HEK293T (cell line): Measurements from ENCODE around the gene CERS4.

ENCODE experiments used
- CTCF ChIA-PET: fragments of 350-600 bp; formaldehyde crosslinking; extraction: SDS; loops from one replicate; lab custom pipeline; 2021; ENCODE audit warnings: antibody characterized with exemption, inconsistent platforms; lab: Yijun Ruan, JAX
- POLR2A ChIA-PET: fragments of 350-600 bp; formaldehyde crosslinking; extraction: SDS; loops from one replicate; lab custom pipeline; 2020; ENCODE audit warnings: antibody characterized with exemption, inconsistent platforms; lab: Yijun Ruan, JAX
- DNase-seq: peaks from one replicate; pipeline ENCODE4 v3.0.0; 2012; ENCODE audit warnings: mixed read lengths; ENCODE audit errors: extremely low spot score
- ARNT ChIP-seq: fragments of 450-650 bp; IDR thresholded peaks from 2 replicates; pipeline ENCODE4 v1.6.1; 2017; ENCODE audit warnings: mild to moderate bottlenecking
- BHLHE40 ChIP-seq: fragments of 450-650 bp; IDR thresholded peaks from 2 replicates; pipeline ENCODE4 v1.6.1; 2016; ENCODE audit warnings: mild to moderate bottlenecking, moderate library complexity, borderline replicate concordance
- CTBP1 ChIP-seq: fragments of 450-650 bp; IDR thresholded peaks from 2 replicates; pipeline ENCODE4 v1.6.1; 2016; ENCODE audit warnings: borderline replicate concordance
- ELF4 ChIP-seq: fragments of 450-650 bp; IDR thresholded peaks from 2 replicates; pipeline ENCODE4 v1.6.1; 2017; ENCODE audit warnings: antibody characterized with exemption
- FOXA1 ChIP-seq: fragments of 450-650 bp; IDR thresholded peaks from 2 replicates; pipeline ENCODE4 v1.6.1; 2016; ENCODE audit warnings: mild to moderate bottlenecking
- FOXK2 ChIP-seq: fragments of 450-650 bp; IDR thresholded peaks from 2 replicates; pipeline ENCODE4 v1.6.1; 2016; ENCODE audit warnings: mild to moderate bottlenecking
- FOXM1 ChIP-seq: fragments of 450-650 bp; IDR thresholded peaks from 2 replicates; pipeline ENCODE4 v1.6.1; 2017; ENCODE audit warnings: mild to moderate bottlenecking, borderline replicate concordance
- HDGF ChIP-seq: fragments of 450-650 bp; IDR thresholded peaks from 2 replicates; pipeline ENCODE4 v1.6.1; 2017; ENCODE audit warnings: antibody characterized with exemption, borderline replicate concordance
- L3MBTL2 ChIP-seq: fragments of 450-650 bp; conservative IDR thresholded peaks from 2 replicates; pipeline ENCODE4 v1.6.1; 2016; ENCODE audit warnings: mild to moderate bottlenecking
- LEF1 ChIP-seq: fragments of 450-650 bp; IDR thresholded peaks from 2 replicates; pipeline ENCODE4 v1.6.1; 2017; ENCODE audit warnings: mild to moderate bottlenecking, borderline replicate concordance
- NFRKB ChIP-seq: fragments of 450-650 bp; IDR thresholded peaks from 2 replicates; pipeline ENCODE4 v1.6.1; 2016; ENCODE audit warnings: mild to moderate bottlenecking, moderate library complexity
- SP1 ChIP-seq: fragments of 450-650 bp; IDR thresholded peaks from 2 replicates; pipeline ENCODE4 v1.6.1; 2017
- SUZ12 ChIP-seq: fragments of 450-650 bp; IDR thresholded peaks from 2 replicates; pipeline ENCODE4 v1.6.1; 2016; ENCODE audit warnings: mild to moderate bottlenecking
- TARDBP ChIP-seq: fragments of 450-650 bp; IDR thresholded peaks from 2 replicates; pipeline ENCODE4 v1.6.1; 2016
- ZNF384 ChIP-seq: fragments of 450-650 bp; IDR thresholded peaks from 2 replicates; pipeline ENCODE4 v1.6.1; 2016
- TF ChIP-seq, protein P1 (sequence below): fragments of 450-650 bp; IDR thresholded peaks from 2 replicates; pipeline ENCODE4 v1.6.1; 2016

Gene CERS4

DNA sequence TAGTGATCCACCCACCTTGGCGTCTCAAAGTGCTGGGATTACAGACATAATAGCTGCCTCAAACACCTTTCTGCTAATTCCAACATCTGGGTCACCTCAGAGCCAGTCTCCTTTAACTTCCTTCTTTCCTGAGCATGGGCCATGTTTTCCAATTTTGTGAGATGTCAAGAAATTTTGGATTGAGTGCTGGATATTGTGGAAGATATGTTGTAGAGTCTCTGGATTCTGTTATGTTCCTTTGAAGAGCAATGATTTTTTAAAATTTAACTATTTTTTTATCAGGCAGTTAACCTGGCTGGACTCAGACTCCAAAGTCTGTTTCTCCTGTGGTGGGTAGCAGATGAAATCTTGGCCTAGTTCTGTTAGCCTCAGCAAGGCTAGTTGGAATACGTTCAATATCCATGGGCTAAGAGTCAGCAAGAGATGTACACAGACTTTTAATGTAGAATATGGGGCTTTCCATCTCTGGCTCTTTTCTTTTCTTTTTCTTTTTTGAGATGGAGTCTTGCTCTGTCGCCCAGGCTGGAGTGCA lies 22.0 kb downstream of the CERS4 start:
- CTCF ChIA-PET, result no interaction called here
- TF ChIP-seq LEF1 (no peak), TARDBP (no peak), HDGF (no peak), ARNT (no peak)
- no peak for DNase-seq
- POLR2A ChIA-PET, result no interaction called here

DNA sequence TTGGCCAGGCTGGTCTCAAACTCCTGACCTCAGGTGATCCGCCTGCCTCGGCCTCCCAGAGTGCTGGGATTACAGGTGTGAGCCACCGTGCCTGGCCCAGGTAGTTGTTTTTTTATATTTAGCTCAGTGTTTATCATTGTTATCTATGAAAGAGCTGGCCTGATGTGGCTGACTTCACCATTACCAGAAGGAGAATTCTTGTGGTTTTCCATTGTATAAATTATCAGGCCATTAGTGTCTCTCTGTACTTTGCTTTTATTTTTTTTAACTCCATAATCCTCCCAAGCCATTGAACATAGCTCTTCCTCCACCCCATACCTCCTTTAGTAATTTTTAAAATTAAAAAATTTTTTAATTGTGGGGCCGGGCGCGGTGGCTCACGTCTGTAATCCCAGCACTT lies 24.2 kb downstream of the CERS4 start:
- ChIA-PET POLR2A (no interaction called here), CTCF (interaction anchor here (1.2 kb wide), 1 partner anchor 75 kb away, joined by 3 read pairs; no protein-coding TSS in a partner anchor)
- TF ChIP-seq HDGF (no peak), NFRKB (no peak), BHLHE40 (no peak), SP1 (no peak)
- TF ChIP-seq, protein P1, sequence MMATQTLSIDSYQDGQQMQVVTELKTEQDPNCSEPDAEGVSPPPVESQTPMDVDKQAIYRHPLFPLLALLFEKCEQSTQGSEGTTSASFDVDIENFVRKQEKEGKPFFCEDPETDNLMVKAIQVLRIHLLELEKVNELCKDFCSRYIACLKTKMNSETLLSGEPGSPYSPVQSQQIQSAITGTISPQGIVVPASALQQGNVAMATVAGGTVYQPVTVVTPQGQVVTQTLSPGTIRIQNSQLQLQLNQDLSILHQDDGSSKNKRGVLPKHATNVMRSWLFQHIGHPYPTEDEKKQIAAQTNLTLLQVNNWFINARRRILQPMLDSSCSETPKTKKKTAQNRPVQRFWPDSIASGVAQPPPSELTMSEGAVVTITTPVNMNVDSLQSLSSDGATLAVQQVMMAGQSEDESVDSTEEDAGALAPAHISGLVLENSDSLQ, result no peak
- DNase-seq, result no peak

DNA sequence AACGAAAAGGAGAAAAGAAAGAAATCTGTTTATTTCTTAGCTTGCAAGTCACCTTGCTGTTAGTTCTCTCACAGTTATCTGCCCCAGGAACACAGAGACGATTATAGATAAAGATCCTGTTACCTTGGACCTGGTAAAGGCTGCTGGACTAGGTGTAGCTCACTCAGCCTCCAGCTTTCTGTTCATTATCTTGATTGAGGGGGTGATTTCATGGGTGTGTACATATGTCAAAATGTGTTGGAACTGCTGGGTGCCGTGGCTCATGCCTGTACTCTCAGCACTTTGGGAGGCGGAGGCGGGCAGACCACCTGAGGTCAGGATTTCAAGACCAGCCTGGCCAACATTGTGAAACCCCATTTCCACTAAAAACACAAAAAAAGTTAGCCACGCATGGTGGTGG lies 27.9 kb downstream of the CERS4 start:
- no peak for TF ChIP-seq FOXK2
- no peak for TF ChIP-seq ZNF384
- no peak for TF ChIP-seq L3MBTL2
- no peak for TF ChIP-seq HDGF
- no peak for TF ChIP-seq CTBP1
- TF ChIP-seq LEF1, result no peak
- TF ChIP-seq TARDBP, result no peak
- no peak for TF ChIP-seq ELF4
- TF ChIP-seq, protein P1, result no peak
- no peak for TF ChIP-seq ARNT
- no peak for TF ChIP-seq SUZ12
- no peak for TF ChIP-seq SP1
- TF ChIP-seq FOXA1, result no peak
- TF ChIP-seq NFRKB, result no peak
- no peak for DNase-seq
- CTCF ChIA-PET, result no interaction called here
- POLR2A ChIA-PET, result interaction anchor here (1.0 kb wide), 1 partner anchor 26 kb away, joined by 3 read pairs; no protein-coding TSS in a partner anchor

DNA sequence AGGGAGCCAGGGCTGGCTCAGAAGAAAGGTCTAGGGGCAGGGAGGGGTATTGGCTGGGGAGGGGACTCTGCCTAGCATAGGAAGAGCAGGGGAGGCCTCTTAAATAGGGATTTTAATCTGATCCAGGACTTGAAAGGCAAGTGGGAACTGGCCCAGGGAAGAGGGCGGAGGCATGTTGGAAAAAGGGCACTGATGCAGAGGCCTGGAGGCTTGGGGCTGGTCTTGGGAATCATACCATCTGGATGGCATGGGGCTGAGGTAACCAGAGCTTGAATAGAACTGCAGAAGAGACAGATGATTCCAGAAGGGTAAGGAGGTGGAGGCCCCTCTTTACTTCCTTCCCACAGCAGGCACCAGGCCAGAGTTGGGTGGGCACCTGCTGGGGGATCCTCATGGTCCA lies 29.1 kb downstream of the CERS4 start:
- TF ChIP-seq NFRKB, result no peak
- TF ChIP-seq, protein P1, result no peak
- no peak for TF ChIP-seq ZNF384
- no peak for TF ChIP-seq CTBP1
- no peak for TF ChIP-seq FOXM1
- no peak for TF ChIP-seq SP1
- TF ChIP-seq BHLHE40, result no peak
- TF ChIP-seq LEF1, result no peak
- TF ChIP-seq L3MBTL2, result no peak
- TF ChIP-seq FOXK2, result no peak
- no peak for TF ChIP-seq TARDBP
- no peak for TF ChIP-seq ARNT
- no peak for TF ChIP-seq FOXA1
- POLR2A ChIA-PET, result no interaction called here
- no peak for DNase-seq
- CTCF ChIA-PET, result interaction anchor here (0.5 kb wide), 1 partner anchor 18 kb away, joined by 5 read pairs; no protein-coding TSS in a partner anchor

DNA sequence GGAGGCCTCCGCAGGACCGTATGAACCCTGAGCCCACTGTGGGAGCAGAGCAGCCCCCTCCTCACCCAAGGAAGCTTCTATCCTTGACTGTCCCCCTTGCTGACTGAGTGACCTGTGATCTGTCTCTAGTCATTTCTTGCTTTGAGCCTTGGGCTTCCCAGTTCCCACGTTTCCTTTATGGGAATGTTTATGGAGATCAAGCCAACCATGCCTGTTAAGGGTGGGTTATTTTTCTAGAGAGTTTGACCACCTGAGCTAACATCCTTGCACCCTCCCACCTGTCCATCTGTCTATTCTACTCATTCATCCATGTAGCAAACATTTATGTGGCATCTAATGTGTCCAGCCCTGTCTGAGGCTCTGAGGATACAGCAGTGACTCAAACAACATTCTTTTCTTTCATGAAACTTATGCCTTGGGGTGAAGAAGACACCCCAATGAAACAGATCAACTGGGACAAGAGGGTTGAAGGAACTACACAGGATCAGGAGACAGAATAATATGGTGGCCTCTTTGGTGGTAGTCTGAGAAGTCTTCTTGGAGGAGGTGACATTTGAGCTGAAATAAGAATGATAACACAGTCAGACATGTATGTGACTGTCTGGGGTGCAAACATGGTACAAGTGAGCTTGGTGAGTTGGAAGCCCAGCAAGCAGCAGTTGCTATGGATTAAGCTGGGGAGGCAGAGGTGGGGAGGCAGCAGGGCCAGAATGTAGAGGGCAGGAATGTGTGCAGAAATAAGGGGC lies 30.5 kb downstream of the CERS4 start:
- TF ChIP-seq FOXM1 (no peak), ELF4 (no peak), BHLHE40 (no peak), HDGF (no peak), NFRKB (no peak), SUZ12 (no peak), ZNF384 (no peak), SP1 (no peak), LEF1 (no peak), L3MBTL2 (no peak), TARDBP (no peak), CTBP1 (no peak)
- TF ChIP-seq, protein P1, result no peak
- no peak for DNase-seq
- CTCF ChIA-PET, result no interaction called here
- POLR2A ChIA-PET, result no interaction called here
